ENCODE results near the gene MPST.

GRCh38 chr22:37001826-37002225 is 17.7 kb upstream of the MPST start:
- TF ChIP-seq POLR2A (IDR thresholded peaks at IDR 0.05) (no peak), CTCF (IDR thresholded peaks at IDR 0.05 in 4 of 5, conservative IDR thresholded peaks at IDR 0.05 in 1 of 5) (no peak)
